Measurements from ENCODE around the gene ANO3. TPM values are rescaled to one million over a fixed set of nuclear protein-coding genes. Genes with fewer than 3 reads are reported as not detected.
A peak's percentile ranks its signal among the peaks of the same experiment; 100 is the strongest.

ANO3 gene
- not detected for total RNA-seq (2013)
- polyA plus RNA-seq: not detected
- polyA minus RNA-seq: not detected in 2 replicates
- total RNA-seq: 0 to 2.9 (median 0.04) reads per million in 11 experiments

GRCh38 chr11:26331911-26332571 is at the start of gene ANO3:
Gene ANO3 (plus strand): TSS chr11:26332130. CDS start chr11:26332276, 146 bp downstream.
- H2AFZ ChIP-seq (ENCODE audit: insufficient read depth, low read depth, low read length, poor library complexity, severe bottlenecking): no peak within 1 kb of the TSS
- H3K4me1 Mint-ChIP-seq: no peaks in the 10 kb centered on the region
- TF ChIP-seq, protein P1, sequence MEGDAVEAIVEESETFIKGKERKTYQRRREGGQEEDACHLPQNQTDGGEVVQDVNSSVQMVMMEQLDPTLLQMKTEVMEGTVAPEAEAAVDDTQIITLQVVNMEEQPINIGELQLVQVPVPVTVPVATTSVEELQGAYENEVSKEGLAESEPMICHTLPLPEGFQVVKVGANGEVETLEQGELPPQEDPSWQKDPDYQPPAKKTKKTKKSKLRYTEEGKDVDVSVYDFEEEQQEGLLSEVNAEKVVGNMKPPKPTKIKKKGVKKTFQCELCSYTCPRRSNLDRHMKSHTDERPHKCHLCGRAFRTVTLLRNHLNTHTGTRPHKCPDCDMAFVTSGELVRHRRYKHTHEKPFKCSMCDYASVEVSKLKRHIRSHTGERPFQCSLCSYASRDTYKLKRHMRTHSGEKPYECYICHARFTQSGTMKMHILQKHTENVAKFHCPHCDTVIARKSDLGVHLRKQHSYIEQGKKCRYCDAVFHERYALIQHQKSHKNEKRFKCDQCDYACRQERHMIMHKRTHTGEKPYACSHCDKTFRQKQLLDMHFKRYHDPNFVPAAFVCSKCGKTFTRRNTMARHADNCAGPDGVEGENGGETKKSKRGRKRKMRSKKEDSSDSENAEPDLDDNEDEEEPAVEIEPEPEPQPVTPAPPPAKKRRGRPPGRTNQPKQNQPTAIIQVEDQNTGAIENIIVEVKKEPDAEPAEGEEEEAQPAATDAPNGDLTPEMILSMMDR (IDR thresholded peaks at IDR 0.05): no peak
- H3K4me3 ChIP-seq (replicated peaks in 1 of 3; ENCODE audit: low read depth in 2 of 3, low read length in 3 of 3): no peak within 1 kb of the TSS
- no peak within 1 kb of the TSS for H3K9ac ChIP-seq (ENCODE audit: insufficient read depth, low read length, poor library complexity, severe bottlenecking)
- peaks cover 0 to 2% (median 0%) of the 10 kb centered on the region in 7 donors for H3K9me3 Mint-ChIP-seq
- DNase-seq: no peak
- H3K4me2 ChIP-seq (replicated peaks; ENCODE audit: extremely low read depth, low read length, poor library complexity, severe bottlenecking): no peak within 1 kb of the TSS
- peak within 1 kb of the TSS in 1 of 7 donors; percentile 15 for H3K27ac Mint-ChIP-seq
- no peaks in the 10 kb centered on the region for H3K4me1 ChIP-seq (ENCODE audit: control insufficient read depth in 1 of 2, insufficient read depth in 2 of 2, low read length in 2 of 2)
- peak within 1 kb of the TSS in 1 of 2 donors; percentile 67 for H3K4me3 Mint-ChIP-seq
- intact Hi-C loops (cut with micrococcal nuclease): no loop called here
- peaks cover 5 to 22% of the 10 kb centered on the region in 2 donors for H3K27me3 ChIP-seq (ENCODE audit: control insufficient read depth in 2 of 2, insufficient read depth in 2 of 2, low read length in 2 of 2)
- no peaks in the 10 kb centered on the region for H3K36me3 ChIP-seq (replicated peaks in 1 of 2; ENCODE audit: control insufficient read depth in 1 of 2, insufficient read depth in 2 of 2, low read length in 2 of 2)
- no peaks in the 10 kb centered on the region for H3K9me3 ChIP-seq (replicated peaks in 1 of 2; ENCODE audit: control insufficient read depth in 1 of 2, insufficient read depth in 1 of 2, low read length in 2 of 2)
- 6% methylated on average over 32 of the region's 36 CpGs for WGBS (ENCODE audit: insufficient coverage)
- no peaks in the 10 kb centered on the region for H3K36me3 Mint-ChIP-seq
- no peak within 1 kb of the TSS for H3K27ac ChIP-seq (ENCODE audit: low read depth in 1 of 2, low read length in 2 of 2)
- no peaks in the 10 kb centered on the region for H3K79me2 ChIP-seq (ENCODE audit: insufficient read depth, low read length)
- no peaks in the 10 kb centered on the region for H4K20me1 ChIP-seq (ENCODE audit: insufficient read depth, low read length)
- peaks cover 16 to 24% (median 18%) of the 10 kb centered on the region in 3 donors for H3K27me3 Mint-ChIP-seq (ENCODE audit: low read depth in 3 of 3)

GRCh38 chr11:26283852-26284408 is 48.0 kb upstream of the ANO3 start:
- Mint-ChIP-seq H3K27ac (no peak overlapping the region), H3K4me3 (no peak overlapping the region), H3K36me3 (no peaks in the 10 kb centered on the region), H3K9me3 (no peaks in the 10 kb centered on the region), H3K4me1 (peaks cover 6% of the 10 kb centered on the region), H3K27me3 (ENCODE audit: low read depth in 3 of 3) (peaks cover 3 to 6% (median 4%) of the 10 kb centered on the region in 3 donors)
- Histone ChIP-seq H3K9me3 (replicated peaks in 1 of 2; ENCODE audit: control insufficient read depth in 1 of 2, insufficient read depth in 1 of 2, low read length in 2 of 2) (no peaks in the 10 kb centered on the region), H3K4me2 (replicated peaks; ENCODE audit: extremely low read depth, low read length, poor library complexity, severe bottlenecking) (no peak overlapping the region), H3K27me3 (ENCODE audit: control insufficient read depth in 2 of 2, insufficient read depth in 2 of 2, low read length in 2 of 2) (peaks cover 0 to 2% of the 10 kb centered on the region in 2 donors), H3K79me2 (ENCODE audit: insufficient read depth, low read length) (no peaks in the 10 kb centered on the region), H3K4me3 (replicated peaks in 1 of 3; ENCODE audit: low read depth in 2 of 3, low read length in 3 of 3) (no peak overlapping the region), H2AFZ (ENCODE audit: insufficient read depth, low read depth, low read length, poor library complexity, severe bottlenecking) (peak overlapping the region; percentile 65), H3K36me3 (replicated peaks in 1 of 2; ENCODE audit: control insufficient read depth in 1 of 2, insufficient read depth in 2 of 2, low read length in 2 of 2) (no peaks in the 10 kb centered on the region), H3K4me1 (ENCODE audit: control insufficient read depth in 1 of 2, insufficient read depth in 2 of 2, low read length in 2 of 2) (peaks cover 4% of the 10 kb centered on the region in 2 donors), H3K27ac (ENCODE audit: low read depth in 1 of 2, low read length in 2 of 2) (no peak overlapping the region), H4K20me1 (ENCODE audit: insufficient read depth, low read length) (no peaks in the 10 kb centered on the region), H3K9ac (ENCODE audit: insufficient read depth, low read length, poor library complexity, severe bottlenecking) (no peak overlapping the region)
- no peak for DNase-seq
- WGBS (ENCODE audit: insufficient coverage): 63% methylated on average over 5 of the region's 6 CpGs
- intact Hi-C loops (cut with micrococcal nuclease): loop anchor here in 1 of 2 donors (10.0 kb wide), 1 partner anchor 1201 kb away; no protein-coding TSS in a partner anchor
- TF ChIP-seq, protein P1 (IDR thresholded peaks at IDR 0.05): no peak
